GM19240 (cell line): ENCODE results near the gene SYT9.

Source experiments
- DNase-seq: peaks from one replicate; pipeline ENCODE4 v3.0.0; 2011; ENCODE audit warnings: low spot score; ENCODE audit not compliant: insufficient read length

Gene SYT9

GRCh38 chr11:7469351-7469865 lies 217.7 kb downstream of the SYT9 start:
- DNase-seq = no peak

- DNase-seq = no peak
Observed at GRCh38 chr11:7471071-7471470, 219.4 kb downstream of the SYT9 start.

DNA sequence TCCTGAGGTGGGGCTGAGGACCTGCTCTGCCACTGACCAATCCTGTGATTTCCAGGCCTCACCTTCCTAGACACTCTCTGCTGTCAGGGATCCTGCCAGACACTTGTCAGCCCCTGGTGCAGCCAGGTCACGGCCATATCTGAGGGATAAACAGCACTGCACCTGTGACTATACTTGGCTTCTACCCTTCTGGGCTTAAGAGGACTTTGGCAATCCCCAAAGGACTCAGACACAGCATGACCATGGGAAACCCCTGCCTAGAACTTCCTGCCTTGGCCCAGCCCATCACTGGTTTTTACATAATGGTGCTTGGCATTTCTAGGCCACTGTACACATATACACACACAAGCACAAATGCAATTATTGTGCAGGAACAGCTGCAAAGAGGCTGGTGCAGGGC lies 222.0 kb downstream of the SYT9 start:
- no peak for DNase-seq

DNA sequence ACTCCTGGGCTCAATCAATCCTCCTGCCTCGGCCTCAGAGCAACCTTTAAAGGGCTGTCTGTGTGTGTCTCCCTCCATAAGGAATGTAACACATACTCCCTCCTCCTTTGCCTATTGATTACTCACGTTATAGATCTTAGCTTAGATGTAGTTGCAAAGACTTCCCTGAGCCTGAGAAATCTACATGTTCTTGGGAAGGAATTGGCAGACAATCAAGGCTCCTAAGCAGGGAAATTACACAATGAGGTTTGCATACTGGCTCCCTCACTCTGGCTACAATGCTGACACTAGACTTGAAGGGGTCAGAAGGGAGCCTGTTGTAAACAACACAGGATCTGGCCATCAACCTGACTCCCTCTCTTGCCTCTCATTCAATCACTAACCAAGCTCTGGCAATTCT lies 228.4 kb downstream of the SYT9 start:
- DNase-seq = no peak

- DNase-seq = no peak
Observed at GRCh38 chr11:7484131-7484530, 232.4 kb downstream of the SYT9 start.

DNA sequence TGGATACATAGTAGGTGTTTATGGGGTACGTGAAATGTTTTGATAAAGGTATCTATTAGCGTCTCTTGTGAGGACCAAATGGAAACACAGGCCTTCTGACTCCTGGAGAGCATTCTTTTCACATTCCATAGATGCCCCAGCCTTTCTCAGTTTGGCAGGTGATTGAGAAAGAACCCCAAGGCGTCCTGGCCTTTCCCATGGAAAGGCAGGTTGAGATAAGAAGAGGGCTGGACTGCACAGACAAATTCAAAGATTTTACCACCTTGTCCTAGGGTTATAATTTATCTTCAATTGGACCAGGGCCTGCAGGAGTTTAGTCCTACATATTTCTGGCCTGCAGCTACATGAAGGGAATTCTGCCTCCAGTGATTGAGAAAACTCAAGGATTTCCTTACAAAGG lies 232.9 kb downstream of the SYT9 start:
- no peak for DNase-seq

DNA sequence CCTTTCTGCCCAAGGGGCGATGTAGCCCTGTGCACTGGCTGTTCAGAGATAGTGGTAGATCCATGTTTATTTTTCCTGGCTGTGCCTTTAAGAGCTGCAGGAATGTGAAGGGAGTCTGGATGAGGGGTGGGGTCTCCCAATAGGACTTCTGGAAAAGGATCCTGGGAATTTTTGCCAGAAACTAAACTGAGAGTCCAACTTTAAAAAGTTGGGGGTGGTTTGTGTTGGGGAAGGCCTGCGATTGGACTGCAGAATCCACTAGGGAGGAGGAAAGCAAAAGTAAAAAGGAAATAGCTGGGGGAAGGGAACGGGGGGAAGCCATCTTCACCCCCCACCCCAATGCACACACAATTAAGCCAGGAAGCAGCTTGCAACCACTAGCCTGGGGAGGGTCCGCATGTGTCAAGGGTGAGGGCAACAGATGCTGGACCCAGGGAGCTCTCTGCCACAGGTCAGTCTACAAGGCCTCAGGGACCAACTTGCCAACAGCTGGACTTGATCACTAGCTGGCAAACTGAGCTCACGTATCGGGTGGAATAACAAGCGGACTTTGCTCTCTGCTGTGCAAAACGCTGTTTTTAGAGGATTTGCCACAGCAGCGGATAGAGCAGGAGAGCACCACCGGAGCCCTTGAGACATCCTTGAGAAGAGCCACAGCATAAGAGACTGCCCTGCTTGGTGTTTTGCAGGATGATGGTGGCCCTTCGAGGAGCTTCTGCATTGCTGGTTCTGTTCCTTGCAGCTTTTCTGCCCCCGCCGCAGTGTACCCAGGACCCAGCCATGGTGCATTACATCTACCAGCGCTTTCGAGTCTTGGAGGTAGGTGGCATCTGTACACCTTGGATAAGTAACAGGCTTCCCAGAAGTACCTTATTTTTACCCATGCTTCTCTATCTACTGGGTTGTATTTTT lies 233.7 kb downstream of the SYT9 start, which contains the start of gene OLFML1:
TSS of gene OLFML1 (plus strand) at position 321 of the 912 bp plus-strand sequence. CDS start at position 691, 370 bp downstream.
- DNase-seq = no peak

DNA sequence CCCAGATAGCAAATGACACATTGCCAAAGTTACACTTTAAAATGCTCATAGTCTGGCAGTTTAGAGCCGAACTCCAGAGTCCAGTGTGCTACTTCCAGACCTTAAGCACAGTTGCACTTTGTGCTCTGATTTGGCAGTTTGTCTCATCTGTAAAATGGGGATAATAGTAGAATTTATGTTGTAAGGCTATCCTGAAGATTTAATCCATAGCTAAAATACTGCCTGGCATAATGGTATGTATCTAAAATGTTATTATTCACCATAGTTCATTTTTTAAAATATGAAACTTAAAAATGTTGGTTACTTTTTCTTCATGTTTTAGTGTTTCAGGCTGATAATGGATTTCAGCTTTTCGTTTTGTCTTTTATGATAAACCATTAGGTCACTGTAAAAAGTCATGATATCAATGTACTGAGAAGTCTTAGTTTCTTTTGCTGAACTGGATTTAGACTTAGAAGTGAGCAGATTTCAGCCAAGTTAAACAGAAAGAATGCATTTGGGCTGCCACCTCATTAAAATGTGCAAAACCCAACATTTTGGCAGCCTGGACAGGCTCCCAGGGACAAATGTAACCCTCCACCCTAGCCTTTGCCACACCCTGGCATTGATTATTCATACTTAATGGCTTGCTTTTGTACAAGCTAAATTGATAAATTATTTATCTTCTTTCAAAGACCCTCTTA lies 234.5 kb downstream of the SYT9 start:
- no peak for DNase-seq

DNA sequence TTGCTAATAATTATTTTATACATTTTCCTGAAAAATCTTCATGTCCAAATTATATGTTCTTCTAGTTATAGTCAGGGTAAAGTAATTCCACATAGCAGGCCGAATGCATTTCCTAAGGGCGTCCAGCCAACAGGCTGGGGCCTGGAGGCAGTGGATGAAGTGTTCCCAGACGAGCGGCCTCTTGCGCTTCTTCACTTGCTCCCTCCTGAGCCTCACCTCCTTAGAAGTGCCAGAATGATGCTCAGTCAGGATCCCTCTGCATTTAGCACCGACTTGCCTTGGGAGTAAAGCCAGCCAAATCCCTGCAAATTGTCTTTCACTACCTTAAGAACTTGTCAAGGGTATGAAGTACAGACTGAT lies 235.1 kb downstream of the SYT9 start:
- no peak for DNase-seq

GRCh38 chr11:7487360-7487759 lies 235.7 kb downstream of the SYT9 start:
- DNase-seq = no peak

- no peak for DNase-seq
Observed at GRCh38 chr11:7488681-7489080, 237.0 kb downstream of the SYT9 start.

- no peak for DNase-seq
Observed at GRCh38 chr11:7489376-7489775, 237.7 kb downstream of the SYT9 start.

DNA sequence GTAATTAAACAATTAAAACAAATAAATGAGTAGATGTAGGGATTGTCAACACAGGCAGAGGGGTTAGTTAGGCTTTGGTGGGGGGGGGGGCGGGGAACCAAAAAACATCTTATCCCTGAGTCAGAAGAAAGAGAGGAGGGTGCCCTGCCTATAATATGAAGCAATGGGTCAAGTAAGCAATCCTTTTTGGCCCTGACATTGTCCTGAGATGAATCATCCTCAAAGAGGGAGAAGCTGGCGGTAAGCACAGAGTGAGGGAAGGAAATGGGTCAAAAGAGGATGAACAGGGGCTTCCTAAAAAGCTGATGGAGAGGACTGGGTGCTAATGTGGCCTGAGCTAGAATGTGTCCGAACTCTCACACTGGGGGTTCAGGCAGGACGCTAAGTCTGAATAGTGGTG lies 238.3 kb downstream of the SYT9 start:
- DNase-seq = no peak

GRCh38 chr11:7490535-7490934 lies 238.8 kb downstream of the SYT9 start:
- DNase-seq = no peak

GRCh38 chr11:7492253-7492652 lies 240.5 kb downstream of the SYT9 start:
- DNase-seq = no peak

GRCh38 chr11:7493670-7494069 lies 242.0 kb downstream of the SYT9 start:
- DNase-seq = no peak

DNA sequence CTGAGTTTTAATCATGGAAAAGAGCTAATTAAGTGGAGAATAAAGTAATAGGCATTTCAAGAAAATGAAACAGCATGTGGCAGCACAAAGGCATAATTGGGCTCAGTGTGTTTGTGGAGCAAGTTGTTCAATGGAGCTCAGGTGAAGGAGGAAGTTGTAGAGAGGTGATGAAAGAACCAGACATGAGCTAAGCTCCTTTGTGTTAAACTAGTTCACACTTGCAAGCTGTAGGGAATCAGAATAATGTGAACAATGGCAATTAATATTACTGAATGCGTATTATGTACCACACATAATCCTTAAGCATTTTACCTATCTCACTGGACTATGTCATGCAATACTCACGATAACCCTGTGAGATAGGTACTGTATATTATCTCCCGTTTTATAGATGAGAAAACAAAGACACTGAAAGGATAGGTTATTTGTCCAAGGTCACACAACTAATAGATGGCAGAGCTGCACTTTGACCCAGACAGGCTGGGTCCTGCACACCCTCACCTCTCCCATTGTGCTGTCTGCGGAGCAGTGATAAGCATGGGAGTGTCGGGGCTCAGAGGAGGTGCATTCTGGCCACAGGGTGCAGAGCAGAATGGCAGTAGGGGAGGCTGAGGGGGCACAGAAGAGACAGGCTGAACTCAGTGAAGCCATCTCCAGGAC lies 242.5 kb downstream of the SYT9 start:
- DNase-seq = no peak

DNA sequence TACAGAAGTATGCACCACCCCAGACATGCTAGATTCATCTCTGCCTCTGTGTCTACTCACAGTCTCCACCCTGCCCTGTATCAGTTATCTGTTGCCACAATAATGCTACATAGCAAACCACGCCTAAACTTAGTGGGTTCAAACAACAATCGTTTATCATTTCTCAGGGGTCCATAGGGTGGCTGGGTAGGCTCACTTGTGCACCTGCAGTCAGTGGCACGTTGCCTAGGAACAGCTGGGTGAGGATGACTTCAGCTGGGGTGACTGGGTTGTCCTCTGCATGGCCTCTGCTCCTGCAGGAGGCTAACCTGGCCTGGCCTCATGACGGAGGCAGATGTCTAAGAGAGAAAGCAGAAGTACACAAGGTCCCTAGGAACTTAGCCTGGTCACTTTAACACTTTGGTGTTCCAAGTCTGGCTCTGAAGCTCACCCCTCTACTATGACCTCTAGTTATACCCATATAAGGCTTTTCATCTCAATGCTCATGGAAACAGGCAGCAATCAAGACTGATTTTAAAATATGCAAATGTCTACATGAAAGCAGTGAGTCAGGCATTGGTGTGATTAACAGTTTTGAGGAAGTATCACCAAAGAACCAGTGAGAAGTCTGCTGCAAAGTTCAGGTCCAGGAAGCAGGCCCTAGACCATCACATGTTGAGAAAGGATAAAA lies 244.3 kb downstream of the SYT9 start:
- DNase-seq = peak; percentile 41

DNA sequence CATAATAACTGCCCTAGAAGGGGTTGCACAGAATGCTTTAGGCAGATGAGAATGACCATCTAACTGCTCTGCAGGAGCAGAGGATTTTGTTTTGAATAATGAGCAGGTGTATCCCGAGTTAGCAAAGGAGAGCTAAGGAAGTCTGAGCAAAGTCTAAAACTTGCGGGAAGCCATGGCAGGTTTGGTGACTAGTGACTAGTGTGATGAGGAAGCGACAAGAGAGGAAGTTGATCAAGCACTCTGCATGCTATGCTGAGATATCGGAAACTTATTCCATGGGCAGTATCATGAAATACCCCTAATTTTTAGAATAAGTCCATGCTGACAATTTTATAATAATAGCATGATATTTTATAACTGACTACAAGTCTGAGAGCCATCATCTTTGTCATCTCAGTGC lies 246.5 kb downstream of the SYT9 start:
- DNase-seq = no peak

DNA sequence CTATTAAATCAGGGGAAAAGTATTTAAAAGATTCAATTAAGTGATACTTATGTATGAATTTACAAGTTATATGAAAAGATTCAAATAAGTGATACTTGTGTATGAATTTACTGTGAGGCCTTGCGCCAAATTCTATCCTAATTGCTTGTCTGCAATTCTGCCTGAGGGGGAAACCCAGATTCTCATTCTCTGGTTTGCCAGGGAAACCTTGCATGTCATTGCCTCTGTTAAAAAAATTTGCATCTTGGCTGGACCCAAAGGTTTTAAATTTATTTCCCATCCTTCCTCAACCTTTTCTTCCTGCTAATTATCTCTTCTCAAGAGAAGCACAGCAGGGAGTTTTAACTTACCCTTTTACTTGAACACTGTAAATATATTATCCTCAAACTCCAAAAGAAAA lies 247.4 kb downstream of the SYT9 start:
- no peak for DNase-seq

DNA sequence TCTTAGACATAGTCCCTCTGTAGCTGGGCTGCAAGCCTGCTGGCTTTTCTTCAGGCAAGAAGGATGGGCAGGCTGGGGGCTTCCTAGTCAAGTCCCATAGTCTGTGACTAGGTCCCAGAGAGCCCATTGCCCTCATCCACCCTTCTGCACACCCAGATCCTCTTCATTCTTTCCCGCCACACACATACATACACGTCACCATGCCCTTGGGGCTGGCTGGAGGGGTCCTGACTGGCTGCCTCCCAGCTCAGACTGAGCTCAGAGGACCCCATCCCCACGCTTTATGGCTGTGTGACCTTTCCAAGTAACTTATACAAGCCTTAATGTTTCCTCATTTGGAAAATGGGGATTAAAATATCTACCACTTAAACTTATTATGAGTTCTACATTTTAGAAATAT lies 248.5 kb downstream of the SYT9 start:
- no peak for DNase-seq
